GM23338 (cell line): ENCODE results near the gene STK38L. TPM values are rescaled to one million over a fixed set of nuclear protein-coding genes. Genes with fewer than 3 reads are reported as not detected.

Experiments used
- ATAC-seq: fragments of 200-7000 bp; cut with Tn5 transposase; 3 replicates; pipeline ENCODE4 v1.9.1; 2020
- DNase-seq: peaks from one replicate; pipeline ENCODE4 v3.0.0-alpha.2; 2015; ENCODE audit warnings: low spot score
- H2AFZ ChIP-seq: fragments of 200-600 bp; sonication (generic); 2 replicates; pipeline ENCODE4 v1.8.0; 2016; ENCODE audit warnings: antibody characterized with exemption, mild to moderate bottlenecking, moderate library complexity
- H3F3A ChIP-seq: fragments of 200-600 bp; sonication (generic); replicated peaks from 2 replicates; pipeline ENCODE4 v1.8.0; 2017; ENCODE audit warnings: antibody characterized with exemption, mixed run types, low read depth
- H3K27ac ChIP-seq: fragments of 200-600 bp; sonication (generic); 2 replicates; pipeline ENCODE4 v1.6.1; 2016; ENCODE audit warnings: low read depth
- H3K27me3 ChIP-seq: fragments of 200-600 bp; sonication (generic); 2 replicates; pipeline ENCODE4 v1.8.0; 2016; ENCODE audit warnings: mild to moderate bottlenecking, mixed run types, moderate library complexity; ENCODE audit not compliant: insufficient read depth
- H3K36me3 ChIP-seq: fragments of 200-600 bp; sonication (generic); 2 replicates; pipeline ENCODE4 v1.8.0; 2016; ENCODE audit warnings: mild to moderate bottlenecking; ENCODE audit not compliant: insufficient read depth
- H3K4me1 ChIP-seq: fragments of 200-600 bp; sonication (generic); 2 replicates; pipeline ENCODE4 v1.8.0; 2016; ENCODE audit warnings: mild to moderate bottlenecking, moderate library complexity; ENCODE audit not compliant: insufficient read depth
- H3K4me2 ChIP-seq: fragments of 200-600 bp; sonication (generic); 2 replicates; pipeline ENCODE4 v1.7.1; 2017; ENCODE audit warnings: mixed run types
- H3K4me3 ChIP-seq: fragments of 200-600 bp; sonication (generic); 2 replicates; pipeline ENCODE4 v1.6.1; 2016; ENCODE audit warnings: mixed run types
- H3K79me2 ChIP-seq: fragments of 200-600 bp; sonication (generic); replicated peaks from 2 replicates; pipeline ENCODE4 v1.8.0; 2017; ENCODE audit warnings: mild to moderate bottlenecking; ENCODE audit not compliant: insufficient read depth
- H3K9me2 ChIP-seq: fragments of 200-600 bp; sonication (generic); 2 replicates; pipeline ENCODE4 v1.8.0; 2017; ENCODE audit not compliant: insufficient read depth
- H4K20me1 ChIP-seq: fragments of 200-600 bp; sonication (generic); replicated peaks from 2 replicates; pipeline ENCODE4 v1.8.0; 2017; ENCODE audit warnings: mild to moderate bottlenecking; ENCODE audit not compliant: insufficient read depth
- H3K27ac Mint-ChIP-seq: 2 replicates; pipeline ENCODE4 v1.8.0; 2020; ENCODE audit warnings: inconsistent platforms, mild to moderate bottlenecking, moderate library complexity, mixed read lengths
- H3K27me3 Mint-ChIP-seq: 3 replicates; pipeline ENCODE4 v1.8.0; 2022; ENCODE audit warnings: low read depth, mild to moderate bottlenecking, moderate library complexity, mixed read lengths, inconsistent platforms; ENCODE audit not compliant: insufficient read depth, poor library complexity
- H3K36me3 Mint-ChIP-seq: 3 replicates; pipeline ENCODE4 v1.8.0; 2021; ENCODE audit warnings: low read depth, mild to moderate bottlenecking, inconsistent platforms, moderate library complexity, mixed read lengths
- H3K4me1 Mint-ChIP-seq: 3 replicates; pipeline ENCODE4 v1.8.0; 2020; ENCODE audit warnings: mild to moderate bottlenecking, inconsistent platforms, mixed read lengths
- H3K4me3 Mint-ChIP-seq: 3 replicates; pipeline ENCODE4 v1.8.0; 2021; ENCODE audit warnings: moderate library complexity, mild to moderate bottlenecking, inconsistent platforms, mixed read lengths
- H3K9me3 Mint-ChIP-seq: 3 replicates; pipeline ENCODE4 v1.8.0; 2020; ENCODE audit warnings: moderate library complexity, mild to moderate bottlenecking, inconsistent platforms, mixed read lengths
- CREB1 ChIP-seq: fragments of 250-450 bp; sonication (Bioruptor Pico); IDR thresholded peaks from 2 replicates; pipeline ENCODE4 v1.5.0; 2020; ENCODE audit warnings: low read depth, mild to moderate bottlenecking, moderate library complexity
- EZH2 ChIP-seq: fragments of 200-600 bp; sonication (generic); IDR thresholded peaks from one replicate; pipeline ENCODE4 v1.8.0; 2017; ENCODE audit warnings: antibody characterized with exemption, mild to moderate bottlenecking, low read depth; ENCODE audit not compliant: unreplicated experiment
- EZH2phosphoT487 ChIP-seq: fragments of 200-600 bp; sonication (generic); IDR thresholded peaks from one replicate; pipeline ENCODE4 v1.8.1; 2018; ENCODE audit warnings: antibody characterized with exemption; ENCODE audit not compliant: unreplicated experiment
- POLR2AphosphoS5 ChIP-seq: IDR thresholded peaks from 2 replicates; pipeline ENCODE4 v1.6.1; 2016; ENCODE audit warnings: antibody characterized with exemption, low read depth
- STAT1 ChIP-seq: IDR thresholded peaks from one replicate; pipeline ENCODE4 v1.6.1; 2016; ENCODE audit warnings: antibody characterized with exemption; ENCODE audit not compliant: unreplicated experiment
- ZNF331 ChIP-seq: fragments of 250-450 bp; sonication (Bioruptor Pico); IDR thresholded peaks from 2 replicates; pipeline ENCODE4 v1.5.0; 2020; ENCODE audit warnings: low read depth, mild to moderate bottlenecking, moderate library complexity
- ZNF462 ChIP-seq: fragments of 250-450 bp; sonication (Bioruptor Pico); IDR thresholded peaks from 2 replicates; pipeline ENCODE4 v1.5.0; 2020; ENCODE audit warnings: mild to moderate bottlenecking, moderate library complexity
- polyA plus RNA-seq: library from polyadenylated mRNA; unstranded; fragments of >200 nt; fragmentation: Nextera tagmentation; extraction: Ambion mirVana; gene quantifications from 2 replicates; pipeline ENCODE4 v1.2.1, GENCODE V29; 2016
- total RNA-seq: library from RNA; depleted of rRNA; stranded (reverse); fragments of >200 nt; shearing (Covaris generic); gene quantifications from 2 replicates; pipeline ENCODE4 v1.2.3, GENCODE V29; 2014
- TF ChIP-seq, protein P1 (sequence below), 2 experiments: fragments of 200-600 bp in 1 of 2; sonication (generic) in 1 of 2; conservative IDR thresholded peaks; 2 replicates each; pipeline versions ENCODE4 v1.5.1 to v1.6.1; 2016 to 2017; ENCODE audit warnings: antibody characterized with exemption in 2 of 2, low read depth in 2 of 2, mild to moderate bottlenecking in 2 of 2, moderate library complexity in 1 of 2
- TF ChIP-seq, protein P2 (sequence below): IDR thresholded peaks from one replicate; pipeline ENCODE4 v1.6.1; 2018; ENCODE audit warnings: antibody characterized with exemption; ENCODE audit not compliant: unreplicated experiment

STK38L gene
- total and polyA plus RNA-seq, 2 experiments from 2014 or later: 28.9 to 56.5 TPM

GRCh38 chr12:27260746-27261145 lies 16.7 kb downstream of the STK38L start (continued):
- TF ChIP-seq, protein P1, sequence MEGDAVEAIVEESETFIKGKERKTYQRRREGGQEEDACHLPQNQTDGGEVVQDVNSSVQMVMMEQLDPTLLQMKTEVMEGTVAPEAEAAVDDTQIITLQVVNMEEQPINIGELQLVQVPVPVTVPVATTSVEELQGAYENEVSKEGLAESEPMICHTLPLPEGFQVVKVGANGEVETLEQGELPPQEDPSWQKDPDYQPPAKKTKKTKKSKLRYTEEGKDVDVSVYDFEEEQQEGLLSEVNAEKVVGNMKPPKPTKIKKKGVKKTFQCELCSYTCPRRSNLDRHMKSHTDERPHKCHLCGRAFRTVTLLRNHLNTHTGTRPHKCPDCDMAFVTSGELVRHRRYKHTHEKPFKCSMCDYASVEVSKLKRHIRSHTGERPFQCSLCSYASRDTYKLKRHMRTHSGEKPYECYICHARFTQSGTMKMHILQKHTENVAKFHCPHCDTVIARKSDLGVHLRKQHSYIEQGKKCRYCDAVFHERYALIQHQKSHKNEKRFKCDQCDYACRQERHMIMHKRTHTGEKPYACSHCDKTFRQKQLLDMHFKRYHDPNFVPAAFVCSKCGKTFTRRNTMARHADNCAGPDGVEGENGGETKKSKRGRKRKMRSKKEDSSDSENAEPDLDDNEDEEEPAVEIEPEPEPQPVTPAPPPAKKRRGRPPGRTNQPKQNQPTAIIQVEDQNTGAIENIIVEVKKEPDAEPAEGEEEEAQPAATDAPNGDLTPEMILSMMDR (conservative IDR thresholded peaks at IDR 0.05; ENCODE audit: low read depth in 2 of 2): no peak
- no peak for TF ChIP-seq EZH2phosphoT487
- no peak for TF ChIP-seq EZH2
- TF ChIP-seq CREB1 (CRISPR knock-in tag): no peak

- no peak overlapping the region for H3K27ac ChIP-seq
- no peak for TF ChIP-seq ZNF331 (CRISPR knock-in tag)
- no peak for TF ChIP-seq EZH2
- TF ChIP-seq, protein P1 (conservative IDR thresholded peaks at IDR 0.05; ENCODE audit: low read depth in 2 of 2): no peak
- no peak for TF ChIP-seq ZNF462 (CRISPR knock-in tag)
- TF ChIP-seq STAT1: no peak
- TF ChIP-seq, protein P2, sequence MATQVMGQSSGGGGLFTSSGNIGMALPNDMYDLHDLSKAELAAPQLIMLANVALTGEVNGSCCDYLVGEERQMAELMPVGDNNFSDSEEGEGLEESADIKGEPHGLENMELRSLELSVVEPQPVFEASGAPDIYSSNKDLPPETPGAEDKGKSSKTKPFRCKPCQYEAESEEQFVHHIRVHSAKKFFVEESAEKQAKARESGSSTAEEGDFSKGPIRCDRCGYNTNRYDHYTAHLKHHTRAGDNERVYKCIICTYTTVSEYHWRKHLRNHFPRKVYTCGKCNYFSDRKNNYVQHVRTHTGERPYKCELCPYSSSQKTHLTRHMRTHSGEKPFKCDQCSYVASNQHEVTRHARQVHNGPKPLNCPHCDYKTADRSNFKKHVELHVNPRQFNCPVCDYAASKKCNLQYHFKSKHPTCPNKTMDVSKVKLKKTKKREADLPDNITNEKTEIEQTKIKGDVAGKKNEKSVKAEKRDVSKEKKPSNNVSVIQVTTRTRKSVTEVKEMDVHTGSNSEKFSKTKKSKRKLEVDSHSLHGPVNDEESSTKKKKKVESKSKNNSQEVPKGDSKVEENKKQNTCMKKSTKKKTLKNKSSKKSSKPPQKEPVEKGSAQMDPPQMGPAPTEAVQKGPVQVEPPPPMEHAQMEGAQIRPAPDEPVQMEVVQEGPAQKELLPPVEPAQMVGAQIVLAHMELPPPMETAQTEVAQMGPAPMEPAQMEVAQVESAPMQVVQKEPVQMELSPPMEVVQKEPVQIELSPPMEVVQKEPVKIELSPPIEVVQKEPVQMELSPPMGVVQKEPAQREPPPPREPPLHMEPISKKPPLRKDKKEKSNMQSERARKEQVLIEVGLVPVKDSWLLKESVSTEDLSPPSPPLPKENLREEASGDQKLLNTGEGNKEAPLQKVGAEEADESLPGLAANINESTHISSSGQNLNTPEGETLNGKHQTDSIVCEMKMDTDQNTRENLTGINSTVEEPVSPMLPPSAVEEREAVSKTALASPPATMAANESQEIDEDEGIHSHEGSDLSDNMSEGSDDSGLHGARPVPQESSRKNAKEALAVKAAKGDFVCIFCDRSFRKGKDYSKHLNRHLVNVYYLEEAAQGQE: no peak
- TF ChIP-seq POLR2AphosphoS5: no peak
- no peak for TF ChIP-seq EZH2phosphoT487
These were observed 17.8 kb downstream of the STK38L start for GRCh38 chr12:27261866-27262265.

More at GRCh38 chr12:27261866-27262265, 17.8 kb downstream of the STK38L start:
- ATAC-seq (no peak), DNase-seq (no peak)
- H4K20me1 ChIP-seq: 0 out of 2 replicates have a peak, but pooled peaks cover 7% of the 10 kb centered on the region
- no peak overlapping the region for H3K27ac Mint-ChIP-seq
- H3K4me1 Mint-ChIP-seq: peaks cover 19% of the 10 kb centered on the region
- no peak overlapping the region for H2AFZ ChIP-seq
- peaks cover 20% of the 10 kb centered on the region for H3K4me1 ChIP-seq
- no peaks in the 10 kb centered on the region for H3K36me3 ChIP-seq
- no peak overlapping the region for H3K4me2 ChIP-seq
- H3K9me2 ChIP-seq: no peaks in the 10 kb centered on the region
- H3K9me3 Mint-ChIP-seq: no peaks in the 10 kb centered on the region
- 0 out of 3 replicates have a peak, but pooled peaks cover 3% of the 10 kb centered on the region for H3K36me3 Mint-ChIP-seq
- no peaks in the 10 kb centered on the region for H3K27me3 Mint-ChIP-seq
- H3K27me3 ChIP-seq: no peaks in the 10 kb centered on the region
- no peak overlapping the region for H3K4me3 Mint-ChIP-seq
- no peak overlapping the region for H3K4me3 ChIP-seq
- peaks cover 87% of the 10 kb centered on the region for H3K79me2 ChIP-seq
- H3F3A ChIP-seq: no peaks in the 10 kb centered on the region
